OCI-LY3 (cell line): Measurements from ENCODE around the gene PTBP1.

ENCODE experiments used
- H2AFZ ChIP-seq: fragments of 200-600, 300-600 bp; shearing (Covaris generic); 2 replicates; pipeline ENCODE4 v1.6.0; 2014; ENCODE audit warnings: antibody characterized with exemption, low read depth, low read length
- H3K27ac ChIP-seq: fragments of 200-600, 300-600 bp; sonication (generic); 2 replicates; pipeline ENCODE4 v1.5.1; 2014; ENCODE audit warnings: mild to moderate bottlenecking, low read length, moderate library complexity, mixed read lengths
- H3K27me3 ChIP-seq: fragments of 200-600, 300-600 bp; sonication (generic); 2 replicates; pipeline ENCODE4 v1.6.1; 2014; ENCODE audit warnings: low read depth, low read length, mixed read lengths
- H3K36me3 ChIP-seq: fragments of 200-600, 300-600 bp; sonication (generic); replicated peaks from 2 replicates; pipeline ENCODE3; 2014; ENCODE audit warnings: low read depth, low read length, mixed read lengths
- H3K4me1 ChIP-seq: fragments of 300-600, 200-600 bp; sonication (generic); 2 replicates; pipeline ENCODE4 v1.6.1; 2014; ENCODE audit warnings: low read length, mixed read lengths
- H3K4me2 ChIP-seq: fragments of 200-600, 300-600 bp; sonication (generic); 2 replicates; pipeline ENCODE4 v1.6.1; 2014; ENCODE audit warnings: low read length, mixed read lengths
- H3K4me3 ChIP-seq: fragments of 300-600, 200-600 bp; sonication (generic); 2 replicates; pipeline ENCODE4 v1.5.1; 2014; ENCODE audit warnings: antibody characterized with exemption, mild to moderate bottlenecking, low read length, moderate library complexity
- H3K79me2 ChIP-seq: fragments of 300-600, 200-600 bp; shearing (Covaris generic); 2 replicates; pipeline ENCODE4 v1.6.1; 2014; ENCODE audit warnings: mild to moderate bottlenecking, low read length, mixed read lengths
- H3K9ac ChIP-seq: fragments of 300-600, 200-600 bp; shearing (Covaris generic); 2 replicates; pipeline ENCODE4 v1.6.0; 2014; ENCODE audit warnings: mild to moderate bottlenecking, low read length, moderate library complexity
- H3K9me3 ChIP-seq: fragments of 200-600, 300-600 bp; shearing (Covaris generic); 2 replicates; pipeline ENCODE4 v1.6.1; 2014; ENCODE audit warnings: low read length, mixed read lengths; ENCODE audit not compliant: insufficient read depth
- H4K20me1 ChIP-seq: fragments of 200-600, 300-600 bp; sonication (generic); 2 replicates; pipeline ENCODE4 v1.6.1; 2016; ENCODE audit warnings: low read length, mixed read lengths; ENCODE audit not compliant: insufficient read depth
- CTCF ChIP-seq: fragments of 200-600, 300-600 bp; sonication (generic); IDR thresholded peaks from 2 replicates; pipeline ENCODE4 v1.5.1; 2014; ENCODE audit warnings: antibody characterized with exemption, low read length, low read depth
- EZH2phosphoT487 ChIP-seq: fragments of 200-600 bp; shearing (Covaris generic); IDR thresholded peaks from 2 replicates; pipeline ENCODE4 v1.6.1; 2018; ENCODE audit warnings: antibody characterized with exemption, mixed run types, low read depth

The PTBP1 gene

GRCh38 chr19:763869-764268 is 33.4 kb upstream of the PTBP1 start:
- H3K36me3 ChIP-seq = no peaks in the 10 kb centered on the region
- H3K4me3 ChIP-seq = no peak overlapping the region
- no peaks in the 10 kb centered on the region for H3K79me2 ChIP-seq
- no peak overlapping the region for H3K4me2 ChIP-seq
- H3K27ac ChIP-seq = no peak overlapping the region
- H4K20me1 ChIP-seq = no peaks in the 10 kb centered on the region
- no peaks in the 10 kb centered on the region for H3K4me1 ChIP-seq
- H2AFZ ChIP-seq = no peak overlapping the region
- no peak for TF ChIP-seq EZH2phosphoT487
- TF ChIP-seq CTCF = no peak
- no peak overlapping the region for H3K9ac ChIP-seq
- no peaks in the 10 kb centered on the region for H3K27me3 ChIP-seq
- H3K9me3 ChIP-seq = no peaks in the 10 kb centered on the region

GRCh38 chr19:764301-764700 is 33.0 kb upstream of the PTBP1 start:
- Histone ChIP-seq H3K27ac (no peak overlapping the region), H3K9me3 (no peaks in the 10 kb centered on the region), H3K27me3 (no peaks in the 10 kb centered on the region), H3K4me1 (no peaks in the 10 kb centered on the region), H2AFZ (no peak overlapping the region), H3K79me2 (no peaks in the 10 kb centered on the region), H3K9ac (no peak overlapping the region), H3K4me2 (no peak overlapping the region), H3K4me3 (no peak overlapping the region), H3K36me3 (no peaks in the 10 kb centered on the region), H4K20me1 (no peaks in the 10 kb centered on the region)
- no peak for TF ChIP-seq CTCF
- TF ChIP-seq EZH2phosphoT487 = no peak

GRCh38 chr19:765179-765738 is 32.0 kb upstream of the PTBP1 start:
- H3K4me3 ChIP-seq = no peak overlapping the region
- no peak overlapping the region for H3K4me2 ChIP-seq
- H2AFZ ChIP-seq = no peak overlapping the region
- H3K79me2 ChIP-seq = no peaks in the 10 kb centered on the region
- H3K27me3 ChIP-seq = no peaks in the 10 kb centered on the region
- no peaks in the 10 kb centered on the region for H4K20me1 ChIP-seq
- no peaks in the 10 kb centered on the region for H3K4me1 ChIP-seq
- no peak overlapping the region for H3K27ac ChIP-seq
- no peaks in the 10 kb centered on the region for H3K36me3 ChIP-seq
- H3K9me3 ChIP-seq = no peaks in the 10 kb centered on the region
- TF ChIP-seq CTCF = no peak
- TF ChIP-seq EZH2phosphoT487 = no peak
- no peak overlapping the region for H3K9ac ChIP-seq

- no peak overlapping the region for H2AFZ ChIP-seq
- H3K79me2 ChIP-seq = no peaks in the 10 kb centered on the region
- no peaks in the 10 kb centered on the region for H3K9me3 ChIP-seq
- H3K4me1 ChIP-seq = no peaks in the 10 kb centered on the region
- no peaks in the 10 kb centered on the region for H3K27me3 ChIP-seq
- no peaks in the 10 kb centered on the region for H3K36me3 ChIP-seq
- H3K4me2 ChIP-seq = no peak overlapping the region
- TF ChIP-seq EZH2phosphoT487 (no peak), CTCF (no peak)
- no peak overlapping the region for H3K27ac ChIP-seq
- H3K9ac ChIP-seq = no peak overlapping the region
- no peak overlapping the region for H3K4me3 ChIP-seq
- no peaks in the 10 kb centered on the region for H4K20me1 ChIP-seq
Observed at GRCh38 chr19:768424-768823, 28.8 kb upstream of the PTBP1 start.
